ENCODE measurements around the gene C2orf68.
A peak's percentile ranks its signal among the peaks of the same experiment; 100 is the strongest.
"Not testable (repeated sequence)": the region's sequence is repeated elsewhere in the genome, so short reads cannot be mapped to it uniquely, and the experiment has no call there.

Gene C2orf68, protein sequence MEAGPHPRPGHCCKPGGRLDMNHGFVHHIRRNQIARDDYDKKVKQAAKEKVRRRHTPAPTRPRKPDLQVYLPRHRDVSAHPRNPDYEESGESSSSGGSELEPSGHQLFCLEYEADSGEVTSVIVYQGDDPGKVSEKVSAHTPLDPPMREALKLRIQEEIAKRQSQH

DNA sequence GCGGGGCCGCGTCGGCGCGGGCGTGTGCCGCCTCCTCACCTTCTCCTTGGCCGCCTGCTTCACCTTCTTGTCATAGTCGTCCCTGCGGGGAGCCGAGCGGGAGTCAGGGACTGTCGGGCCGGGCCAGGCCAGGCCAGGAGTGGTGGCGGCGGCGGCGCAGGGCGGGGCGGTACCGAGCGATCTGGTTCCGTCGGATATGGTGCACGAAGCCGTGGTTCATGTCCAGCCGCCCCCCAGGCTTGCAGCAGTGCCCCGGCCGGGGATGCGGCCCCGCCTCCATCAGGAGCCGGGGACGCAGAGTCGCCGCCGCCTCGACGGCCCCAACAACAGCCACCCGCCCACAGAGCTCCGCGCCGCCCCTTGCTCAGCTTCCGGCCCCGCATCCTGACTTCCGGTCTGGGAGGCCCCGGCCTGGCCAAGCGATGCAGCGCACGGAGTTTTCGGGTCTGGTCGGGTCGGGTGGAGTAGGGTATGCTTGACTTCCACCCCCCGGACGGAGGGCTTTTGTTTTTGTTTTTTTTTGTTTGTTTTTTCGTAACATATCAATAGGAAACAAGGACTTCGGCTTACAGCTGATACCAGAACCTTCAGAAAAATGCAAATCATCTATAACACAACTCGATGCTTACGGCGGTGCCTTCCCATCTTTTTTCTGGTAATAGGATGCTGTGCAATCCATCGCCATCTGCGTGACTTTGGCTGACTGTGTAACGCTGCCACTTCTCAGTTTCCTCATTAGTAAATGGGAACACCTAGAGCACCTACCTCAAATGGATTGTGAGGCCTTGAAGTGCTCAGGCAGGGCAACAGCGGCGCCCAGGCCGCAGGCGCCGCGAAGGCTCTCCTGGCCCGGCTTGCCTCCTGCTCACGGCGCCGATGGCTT, at the start of gene C2orf68:
TSS of gene C2orf68 (minus strand) at position 362 of the 883 bp plus-strand sequence. CDS start at position 280, 82 bp downstream.
- DNase-seq (ENCODE audit: low spot score) = peak; percentile 88

DNA sequence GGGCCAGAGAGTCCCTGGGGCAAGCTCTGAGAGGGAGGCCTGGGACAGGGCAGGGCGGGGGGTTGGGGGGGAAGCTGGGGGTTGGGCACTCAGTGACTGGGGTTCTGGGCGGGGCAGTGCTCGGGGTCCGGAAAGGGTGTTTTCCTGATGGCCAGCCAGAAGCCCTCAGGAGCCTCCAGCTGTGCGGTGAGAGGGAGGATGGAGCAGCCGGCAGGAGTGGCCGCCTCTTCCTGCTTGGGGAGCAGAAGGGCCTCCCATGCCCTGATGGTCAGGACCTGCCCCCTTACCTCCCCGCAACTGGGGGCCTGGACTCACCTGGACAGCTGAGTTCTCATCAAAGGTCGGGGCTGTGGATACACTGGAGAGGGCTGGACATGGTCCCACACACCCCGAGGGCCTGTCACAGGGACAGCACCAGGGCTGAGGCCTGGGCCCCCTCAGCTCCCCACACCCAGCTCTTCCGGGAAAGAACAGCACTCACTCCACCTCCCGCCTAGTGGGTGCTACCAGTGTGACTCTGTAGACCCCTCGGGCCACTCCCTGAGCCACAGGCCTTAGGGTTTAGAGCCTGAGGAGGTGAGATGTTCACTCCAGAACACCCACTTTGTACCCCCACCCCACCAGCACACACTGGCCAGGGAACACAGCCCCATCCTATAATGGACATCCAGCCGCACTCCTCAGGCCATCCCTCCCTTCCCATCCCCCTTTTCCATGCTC, 49.4 kb upstream of the C2orf68 start:
- DNase-seq (ENCODE audit: low spot score) = no peak

DNA sequence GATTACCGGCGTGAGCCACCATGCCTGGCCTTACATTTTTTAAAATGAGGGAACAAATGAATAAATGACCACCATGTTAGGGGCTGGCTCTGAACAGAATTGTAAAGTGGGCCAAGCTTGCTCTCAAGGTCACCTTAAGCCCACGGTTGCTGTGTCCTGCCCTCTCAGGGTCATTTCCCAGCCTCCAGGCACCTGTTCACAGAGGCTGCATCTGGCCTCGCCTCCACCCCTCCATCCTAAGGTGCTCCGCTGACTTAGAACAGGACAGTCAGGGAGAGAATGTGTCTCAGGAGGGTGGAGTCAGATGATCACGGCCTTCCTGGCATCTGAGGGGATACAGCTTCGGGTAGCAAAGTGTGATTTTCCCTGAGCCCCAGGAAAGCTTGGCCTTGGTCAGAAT, 48.9 kb upstream of the C2orf68 start:
- DNase-seq (ENCODE audit: low spot score) = no peak

- not testable (repeated sequence) for DNase-seq (ENCODE audit: low spot score)
Observed at GRCh38 chr2:85660301-85660700, 48.4 kb upstream of the C2orf68 start.

DNA sequence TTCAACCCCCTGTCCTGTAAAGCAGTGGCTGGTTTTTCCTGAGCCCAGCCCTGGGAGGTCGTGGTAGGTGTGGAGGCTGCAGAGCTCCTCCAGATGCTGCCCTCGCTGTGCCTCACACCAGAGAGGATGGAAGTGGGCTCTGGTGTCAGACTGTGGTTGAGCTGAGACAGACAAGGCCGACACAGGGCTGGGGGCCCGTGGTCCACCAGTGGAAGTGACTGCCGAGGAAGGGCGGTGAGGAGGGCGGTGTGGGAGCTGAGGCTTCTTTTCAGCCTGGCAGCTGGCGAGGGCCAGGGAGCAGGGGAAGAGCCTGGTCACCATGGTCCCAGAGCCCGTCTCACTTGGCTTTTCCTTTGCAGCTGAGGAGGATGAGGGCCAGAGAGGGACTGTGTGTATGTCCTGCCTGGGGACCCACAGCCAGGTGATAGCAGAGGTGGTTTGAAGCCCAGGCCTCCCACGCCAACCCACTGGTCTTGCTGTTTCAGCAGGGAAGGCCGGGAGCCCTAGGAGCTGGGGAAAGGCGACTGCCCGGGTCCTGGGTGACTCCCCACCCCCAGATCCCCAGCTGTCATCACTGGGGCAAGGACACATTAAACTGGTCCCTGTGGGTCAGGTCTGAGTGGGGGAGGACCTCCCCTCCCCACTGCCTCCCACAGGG, 47.6 kb upstream of the C2orf68 start:
- no peak for DNase-seq (ENCODE audit: low spot score)

GRCh38 chr2:85657399-85657798, 45.5 kb upstream of the C2orf68 start:
- not testable (repeated sequence) for DNase-seq (ENCODE audit: low spot score)

DNA sequence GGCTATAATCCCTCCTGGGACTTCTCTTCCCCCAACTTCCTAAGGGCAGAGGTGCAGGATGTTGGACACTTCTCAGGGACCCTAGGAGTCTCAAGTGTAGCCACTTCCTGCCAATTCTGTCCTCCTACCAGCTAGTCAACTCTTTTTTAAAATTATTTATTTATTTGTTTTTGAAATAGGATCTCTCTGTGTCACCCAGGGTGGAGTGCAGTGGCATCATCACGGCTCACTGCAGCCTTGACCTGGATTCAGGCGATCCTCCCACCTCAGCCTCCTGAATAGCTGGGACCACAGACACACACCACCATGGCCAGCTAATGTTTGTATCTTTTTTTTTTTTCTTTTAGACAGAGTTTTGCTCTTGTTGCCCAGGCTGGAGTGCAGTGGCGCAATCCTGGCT, 44.6 kb upstream of the C2orf68 start:
- DNase-seq (ENCODE audit: low spot score) = no peak

DNA sequence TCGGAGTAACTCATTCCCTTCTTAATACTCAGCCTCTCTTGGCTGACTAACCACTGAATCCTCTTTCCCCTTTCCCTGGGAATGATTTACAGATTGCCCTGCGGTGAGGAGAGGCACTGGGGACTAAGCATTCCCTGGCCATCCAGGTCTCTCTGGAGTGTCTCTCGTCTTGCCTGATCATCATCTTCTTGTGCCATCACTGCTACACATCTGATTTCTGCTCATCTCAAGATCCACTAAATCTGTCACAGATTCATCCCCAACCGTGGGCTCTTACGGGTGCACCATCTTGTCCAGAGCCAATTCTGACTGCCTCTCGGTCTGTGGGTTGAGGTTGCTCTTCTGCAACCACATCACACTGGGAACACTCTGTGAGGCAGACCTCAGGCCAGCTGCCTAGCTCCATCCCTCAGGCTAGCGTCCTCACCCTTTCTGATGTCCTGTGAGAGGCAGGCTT, 44.1 kb upstream of the C2orf68 start:
- no peak for DNase-seq (ENCODE audit: low spot score)

DNA sequence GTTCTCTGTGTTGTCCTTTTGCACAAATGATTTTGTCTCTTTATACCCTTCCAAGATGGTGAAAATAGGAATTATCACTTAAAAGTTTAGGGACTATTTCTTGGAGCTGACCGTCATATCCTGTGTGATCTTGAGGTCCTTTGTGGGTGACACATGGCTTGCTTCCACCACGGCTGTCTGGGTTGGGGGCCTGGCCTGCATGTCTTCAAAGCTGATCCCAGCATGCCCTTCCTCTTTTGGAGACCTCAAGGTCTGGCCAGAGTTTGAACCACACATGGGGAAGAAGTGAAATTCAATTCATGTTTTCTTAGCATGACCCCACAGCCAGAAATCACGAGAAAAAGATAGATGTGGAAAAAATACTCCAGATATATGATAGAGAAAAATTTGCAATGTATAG, 42.1 kb upstream of the C2orf68 start:
- peak; percentile 72 for DNase-seq (ENCODE audit: low spot score)

DNA sequence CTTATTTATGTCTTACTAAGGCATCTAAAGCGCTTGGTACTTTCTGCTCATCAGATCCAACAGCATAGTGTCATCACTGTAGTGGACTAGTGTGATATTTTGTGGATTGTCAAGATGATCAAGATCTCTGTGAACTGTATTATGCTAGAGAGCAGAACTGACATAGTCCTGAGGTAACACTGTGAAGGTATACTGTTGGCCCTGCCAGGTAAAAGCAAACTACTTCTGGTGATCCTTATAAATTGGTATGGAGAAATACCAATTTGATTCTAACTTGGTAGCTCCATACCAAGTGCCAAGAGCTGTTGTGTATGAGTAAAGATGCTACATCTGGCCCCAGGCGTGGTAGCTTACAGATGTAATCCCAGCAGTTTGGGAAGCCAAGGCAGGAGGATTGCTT, 40.2 kb upstream of the C2orf68 start:
- DNase-seq (ENCODE audit: low spot score) = no peak

DNA sequence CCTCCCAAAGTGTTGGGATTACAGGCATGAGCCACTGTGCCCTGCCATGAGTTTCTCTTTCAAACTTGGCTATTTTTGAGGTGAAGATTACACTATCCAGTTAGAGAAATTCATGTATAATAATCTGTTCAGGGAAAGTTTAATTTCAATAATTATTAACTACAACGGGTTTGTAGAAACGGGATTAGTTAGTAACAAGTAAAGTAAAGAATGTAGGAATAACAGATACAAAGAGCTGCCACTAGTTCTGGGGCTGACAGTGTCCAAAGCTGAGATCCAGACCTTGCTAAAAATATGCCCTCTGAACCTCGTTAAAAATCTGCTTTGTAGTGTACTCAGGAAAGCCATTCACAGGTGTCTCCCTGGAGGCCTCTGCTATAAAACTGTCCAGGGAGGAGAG, 39.2 kb upstream of the C2orf68 start:
- no peak for DNase-seq (ENCODE audit: low spot score)

DNA sequence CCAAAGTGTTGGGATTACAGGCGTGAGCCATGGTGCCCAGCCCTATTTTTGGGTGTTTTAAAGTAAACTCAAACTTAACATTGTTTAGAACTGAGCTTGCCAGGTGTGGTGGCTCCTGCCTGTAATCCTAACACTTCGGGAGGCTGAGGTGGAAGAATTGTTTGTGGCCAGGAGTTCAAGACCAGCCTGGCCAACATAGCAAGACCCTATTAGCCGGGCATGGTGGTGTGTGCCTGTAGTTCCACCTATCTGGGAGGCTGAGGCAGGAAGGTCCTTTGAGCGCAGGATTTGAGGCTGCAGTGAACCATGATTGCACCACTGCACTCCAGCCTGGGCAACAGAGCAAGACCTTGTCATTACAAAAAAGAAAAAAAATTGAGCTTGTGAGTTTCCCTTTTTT, 38.6 kb upstream of the C2orf68 start:
- DNase-seq (ENCODE audit: low spot score) = no peak

GRCh38 chr2:85649201-85650190, 37.6 kb upstream of the C2orf68 start:
- no peak for DNase-seq (ENCODE audit: low spot score)

DNA sequence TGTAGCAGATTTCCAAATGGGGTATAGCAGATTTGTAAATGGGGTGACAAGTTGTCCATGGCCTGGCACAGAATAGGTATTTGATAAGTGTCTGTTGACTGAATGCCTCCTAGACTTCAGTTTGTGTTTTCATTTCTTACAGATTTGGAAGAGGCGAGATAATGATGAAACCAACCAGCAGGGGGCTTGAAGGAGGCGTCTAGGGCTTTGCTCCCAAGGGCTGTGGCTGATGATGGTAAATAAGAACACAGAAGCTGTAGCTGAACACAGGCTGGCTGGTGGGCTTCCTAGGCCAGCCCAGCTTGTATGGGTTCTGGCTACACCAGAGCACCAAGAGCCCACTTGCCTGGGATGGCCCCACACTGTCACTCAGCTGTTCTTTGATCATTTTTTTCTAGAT, 36.8 kb upstream of the C2orf68 start:
- peak; percentile 22 for DNase-seq (ENCODE audit: low spot score)

DNA sequence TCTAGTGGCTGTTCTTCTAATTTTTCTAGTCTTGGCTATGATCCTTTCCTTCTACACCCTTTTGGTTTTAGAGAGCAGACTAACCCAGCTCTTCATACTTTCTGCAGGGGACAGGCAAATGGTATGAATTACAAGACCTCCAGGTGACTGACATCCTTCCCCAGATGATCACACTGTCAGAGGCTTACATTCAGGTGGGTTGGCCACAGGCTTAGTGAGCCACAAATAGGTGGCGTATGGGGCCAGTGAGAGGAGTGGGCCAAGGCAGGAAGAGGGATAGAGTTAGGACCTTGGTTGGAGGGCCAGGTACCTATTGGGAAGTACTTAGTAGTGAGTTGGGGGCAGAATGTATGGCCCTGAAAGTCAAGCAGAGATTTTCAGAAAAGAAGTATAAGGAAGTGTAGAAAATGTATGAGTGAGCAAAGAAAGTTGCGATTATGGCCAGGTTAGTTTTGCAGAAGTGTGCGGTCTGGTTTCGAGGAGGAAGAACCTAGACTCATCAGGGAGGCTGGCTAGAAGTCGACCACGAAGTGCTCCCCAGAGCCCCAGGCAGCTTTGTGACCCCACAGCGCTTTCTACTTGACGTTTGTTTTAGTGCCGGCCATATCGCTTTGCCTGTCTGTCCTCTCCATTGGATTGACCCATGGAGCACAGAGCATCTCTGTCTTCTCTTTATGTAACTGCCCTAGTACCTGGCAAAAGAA, 36.1 kb upstream of the C2orf68 start:
- DNase-seq (ENCODE audit: low spot score) = peak; percentile 56

- no peak for DNase-seq (ENCODE audit: low spot score)
Observed at GRCh38 chr2:85646166-85646565, 34.3 kb upstream of the C2orf68 start.

GRCh38 chr2:85644909-85645308, 33.0 kb upstream of the C2orf68 start:
- DNase-seq (ENCODE audit: low spot score) = no peak

DNA sequence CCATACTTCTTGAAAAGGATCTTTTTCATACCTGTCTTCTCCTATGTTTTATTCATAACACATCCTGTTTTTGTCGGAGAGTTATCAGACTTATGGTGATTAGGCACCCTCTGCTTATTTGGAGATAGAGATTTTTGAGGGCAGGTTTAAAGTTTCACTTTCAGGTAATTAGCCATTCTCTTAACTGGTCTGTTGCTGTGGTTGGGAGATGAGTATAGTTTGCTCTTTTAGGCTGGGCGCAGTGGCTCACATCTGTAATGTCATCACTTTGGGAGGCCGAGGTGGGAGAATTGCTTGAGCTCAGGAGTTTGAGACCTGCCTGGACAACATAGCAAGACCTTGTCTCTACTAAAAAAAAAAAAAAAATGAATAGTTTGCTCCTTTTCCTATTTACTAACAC, 30.9 kb upstream of the C2orf68 start:
- no peak for DNase-seq (ENCODE audit: low spot score)

DNA sequence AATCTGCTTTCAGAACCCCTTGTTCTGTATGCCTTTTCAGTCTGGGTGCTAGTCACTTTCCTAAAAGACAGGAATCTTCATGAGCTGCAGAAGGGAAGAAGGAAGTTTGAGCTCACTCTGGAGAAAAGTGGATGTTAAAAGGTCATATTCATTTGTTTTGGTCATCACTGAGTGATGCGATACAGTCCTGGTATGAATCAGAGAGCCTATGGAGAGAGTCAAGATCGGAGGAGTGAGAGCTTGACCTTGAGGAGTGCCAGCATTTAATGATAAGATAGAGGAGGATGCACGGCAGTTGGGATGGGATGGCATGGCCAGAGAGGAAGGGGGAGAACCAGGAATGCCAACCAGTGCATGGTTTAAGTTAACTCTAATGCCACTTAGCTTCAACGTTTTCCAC, 23.8 kb upstream of the C2orf68 start:
- DNase-seq (ENCODE audit: low spot score) = no peak

DNA sequence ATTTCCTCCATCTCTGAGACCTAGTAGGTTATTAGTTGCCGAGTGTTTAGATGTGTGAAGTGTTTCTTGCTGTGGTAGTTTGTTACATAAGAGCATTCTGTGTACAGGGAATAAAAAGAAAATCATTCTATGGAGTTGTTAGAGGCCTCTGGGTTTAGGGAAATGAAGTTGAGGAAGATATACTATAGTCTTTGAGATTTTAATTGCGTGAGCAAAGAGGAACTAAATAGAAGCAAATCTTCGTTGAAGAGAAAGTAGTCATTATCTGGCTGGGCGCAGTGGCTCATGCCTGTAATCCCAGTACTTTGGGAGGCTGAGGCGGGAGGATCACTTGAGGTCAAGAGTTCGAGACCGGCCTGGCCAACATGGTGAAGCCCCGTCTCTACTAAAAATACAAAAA, 23.1 kb upstream of the C2orf68 start:
- DNase-seq (ENCODE audit: low spot score) = no peak
